HG03342 (cell line): Measurements from ENCODE around the gene BCR.

Experiments
- ATAC-seq: cut with Tn5 transposase; IDR thresholded peaks from one replicate; pipeline ENCODE4 v1.9.1; 2021; ENCODE audit warnings: mild to moderate bottlenecking, moderate library complexity; ENCODE audit not compliant: unreplicated experiment

BCR gene

GRCh38 chr22:23227380-23227779 lies 47.1 kb downstream of the BCR start:
- ATAC-seq = no peak

DNA sequence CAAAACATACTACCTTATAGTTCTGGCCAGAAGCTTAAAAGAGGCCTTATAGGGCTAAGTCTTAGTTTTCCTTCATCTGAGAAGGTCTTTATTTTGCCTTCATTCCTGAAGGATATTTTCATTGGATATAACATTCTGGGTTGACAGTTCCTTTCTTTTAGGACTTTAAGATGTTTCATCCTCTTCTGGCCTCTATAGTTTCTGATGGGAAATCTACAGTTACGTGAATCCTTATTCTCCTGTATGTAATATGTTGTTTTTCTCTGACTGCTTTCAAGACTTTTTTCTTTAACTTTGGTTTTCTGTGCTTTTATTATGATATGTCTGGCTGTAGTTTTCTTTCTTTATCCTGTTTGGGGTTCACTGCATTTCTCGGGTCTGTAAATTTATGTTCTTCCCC lies 48.2 kb downstream of the BCR start:
- ATAC-seq = no peak

DNA sequence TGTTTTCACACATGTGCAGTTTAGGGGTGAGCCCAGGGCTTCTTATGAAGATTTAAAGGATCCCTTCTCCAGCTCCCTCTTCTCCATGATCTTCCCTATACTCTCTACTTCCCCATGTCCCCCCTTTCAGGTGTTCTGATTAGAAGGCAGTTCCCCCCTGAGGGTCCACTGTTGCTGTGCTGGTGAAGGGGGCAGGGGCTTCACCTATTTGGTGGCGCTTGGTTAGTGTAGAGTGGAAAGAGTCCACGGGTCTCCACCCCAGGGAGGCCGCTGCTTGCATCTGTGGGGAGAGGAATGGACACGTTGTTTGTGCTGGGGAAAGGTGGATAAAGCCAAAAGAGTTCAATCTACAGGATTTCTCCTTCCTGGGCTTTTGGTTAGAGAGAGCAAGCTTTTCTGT lies 49.3 kb downstream of the BCR start:
- no peak for ATAC-seq

GRCh38 chr22:23230348-23231068 lies 50.2 kb downstream of the BCR start:
- no peak for ATAC-seq

DNA sequence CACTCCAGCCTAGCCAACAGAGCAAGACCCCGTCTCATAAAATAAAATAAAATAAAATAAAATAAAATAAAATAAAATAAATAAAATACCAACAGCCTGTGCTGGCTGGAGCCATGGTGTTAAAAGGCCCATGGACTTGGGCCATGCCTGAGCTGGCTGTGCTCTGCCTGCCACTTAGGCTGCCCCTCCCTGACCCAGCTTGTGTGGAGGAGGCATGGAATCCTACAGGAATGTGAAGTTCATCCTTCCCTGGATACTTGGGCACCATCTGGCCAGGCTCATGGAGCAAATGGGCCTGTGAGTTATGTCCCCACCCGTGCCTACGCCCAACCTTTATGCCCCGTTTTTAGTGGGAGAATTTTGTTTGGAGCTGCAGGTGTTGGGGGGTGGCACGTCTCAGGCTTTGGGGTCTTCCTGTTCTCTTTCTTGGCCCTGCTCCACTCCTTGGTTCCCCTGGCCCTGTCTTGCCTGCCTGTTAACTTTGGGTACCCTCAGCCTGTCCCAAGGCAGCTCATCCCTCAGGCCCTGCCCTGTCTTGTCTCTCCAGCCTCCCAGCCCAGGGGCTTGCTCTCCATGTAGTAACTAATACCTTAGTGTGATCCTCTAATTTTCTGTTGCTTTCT lies 51.3 kb downstream of the BCR start:
- ATAC-seq = no peak

DNA sequence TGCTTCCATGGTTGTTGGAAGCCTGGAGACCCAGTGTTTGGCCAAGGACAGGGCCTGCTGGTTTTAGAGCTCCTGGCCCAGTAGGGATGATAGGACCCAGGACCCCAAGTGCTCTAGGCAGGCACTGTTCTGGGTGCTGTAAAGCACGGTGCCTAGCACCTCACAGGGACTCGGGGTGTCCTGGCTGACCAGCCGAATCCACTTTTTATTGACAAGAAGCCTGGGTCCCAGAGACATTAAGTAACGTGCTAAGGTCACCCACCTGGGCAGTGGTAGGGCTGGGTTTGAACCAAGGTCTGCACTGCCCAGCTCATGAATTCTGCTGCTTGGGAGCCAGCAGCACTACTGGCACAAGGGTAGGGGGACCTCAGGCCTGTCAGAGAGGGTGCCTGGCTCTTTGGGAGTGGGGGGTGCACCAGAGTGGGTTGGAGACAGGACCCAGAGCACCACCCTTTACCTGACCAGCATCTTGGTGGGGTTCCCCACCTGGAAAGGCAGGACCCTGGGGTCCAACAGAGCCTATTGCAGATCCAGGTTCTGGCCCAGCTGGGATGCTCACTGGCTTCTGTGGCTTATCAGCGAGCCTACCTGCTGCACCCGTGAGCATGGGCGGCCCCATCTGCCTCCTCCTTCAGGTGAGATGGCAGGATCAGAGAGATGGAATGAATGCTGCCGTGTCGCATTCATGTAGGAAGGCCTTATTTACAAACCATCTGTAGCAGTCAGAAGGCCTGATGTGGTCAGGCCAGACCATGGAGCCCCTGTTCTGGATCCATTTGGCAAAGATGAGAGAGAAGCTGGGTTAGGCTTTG lies 52.0 kb downstream of the BCR start:
- no peak for ATAC-seq

DNA sequence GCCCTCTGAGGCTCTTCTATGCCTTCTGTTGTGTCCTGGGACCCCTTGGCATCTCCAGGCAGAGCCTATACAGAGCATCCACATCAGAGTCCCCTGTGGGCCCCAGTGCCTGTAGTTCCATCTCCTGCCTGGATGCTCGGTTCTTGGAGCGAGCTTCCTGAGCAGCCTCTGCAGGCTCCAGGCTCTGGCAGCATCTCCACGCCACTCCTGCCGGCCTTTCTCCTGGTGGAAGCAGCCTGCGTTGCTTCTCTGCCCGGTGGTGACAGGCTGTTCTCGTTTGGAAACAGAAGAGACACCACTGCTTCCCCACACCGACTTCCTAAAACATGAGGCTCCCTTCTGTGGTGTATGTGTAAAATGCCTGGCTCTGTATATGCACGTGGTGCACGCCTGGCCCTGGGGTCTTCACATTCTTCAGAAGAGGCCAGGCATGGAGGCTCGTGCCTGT lies 52.8 kb downstream of the BCR start:
- ATAC-seq = no peak

DNA sequence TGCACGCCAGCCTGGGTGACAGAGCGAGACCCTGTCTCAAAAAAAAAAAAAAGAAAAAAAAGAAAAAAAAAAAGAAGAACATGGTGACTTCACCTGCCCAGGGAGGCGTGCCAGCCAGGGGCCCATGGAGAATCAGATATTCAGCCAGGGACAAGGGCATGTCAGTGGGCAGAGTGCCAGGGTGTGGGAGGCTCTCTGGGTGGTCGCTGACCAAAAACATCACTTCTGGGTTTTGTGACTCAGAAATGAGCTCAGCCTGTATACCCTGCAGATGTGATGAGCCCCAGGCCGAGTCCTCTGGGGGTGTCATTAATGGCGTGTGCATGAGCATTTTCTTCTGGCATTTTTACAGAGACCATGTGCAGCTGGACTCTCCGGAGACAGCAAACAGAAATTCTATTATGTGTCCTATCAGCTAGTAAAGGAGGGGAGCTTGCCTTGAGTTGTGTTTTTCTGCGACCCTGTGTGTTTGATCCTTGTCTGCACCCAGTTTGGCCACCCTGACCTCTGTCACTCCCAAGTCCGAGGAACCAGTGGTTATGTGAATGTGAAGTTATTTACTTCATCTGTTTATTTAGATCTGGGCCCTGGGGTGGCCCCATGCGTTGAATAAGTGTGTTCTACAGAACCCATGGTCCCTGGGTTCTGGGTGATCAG lies 53.6 kb downstream of the BCR start:
- no peak for ATAC-seq

DNA sequence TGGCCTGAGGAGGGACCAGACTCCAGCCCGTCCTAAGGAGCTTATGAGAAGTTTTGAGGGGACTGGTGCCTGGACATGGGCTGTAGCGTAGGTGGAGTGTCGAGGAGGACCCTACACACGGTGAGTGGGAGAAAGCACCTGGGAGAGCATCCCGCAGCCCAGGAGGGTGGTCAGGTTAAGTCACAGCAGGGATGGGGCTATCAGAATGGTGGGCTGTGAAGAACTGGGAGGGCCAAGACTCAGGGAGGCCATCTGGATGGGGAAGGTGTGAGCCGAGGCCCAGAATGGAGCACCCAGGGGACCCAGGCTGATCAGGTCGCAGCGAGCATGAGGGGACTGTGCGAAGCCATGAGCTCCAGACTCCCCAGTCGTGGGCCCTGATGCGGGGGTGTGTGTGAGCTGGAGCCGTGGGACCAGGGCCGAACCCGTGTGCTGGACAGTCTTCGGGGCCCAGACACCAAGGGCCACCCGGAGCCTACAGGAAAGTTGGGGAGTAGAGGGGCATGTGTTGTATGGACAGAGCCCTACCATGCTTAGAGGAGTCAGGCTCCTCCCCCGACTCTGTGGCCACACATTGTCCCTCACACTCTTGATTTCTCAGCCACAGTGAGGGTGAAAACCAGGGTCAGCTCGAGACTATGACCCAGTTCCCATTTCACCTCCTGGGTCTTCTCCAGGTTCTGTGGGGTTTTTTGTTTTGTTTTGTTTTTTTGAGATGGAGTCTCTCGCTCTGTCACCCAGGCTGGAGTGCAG lies 54.3 kb downstream of the BCR start:
- no peak for ATAC-seq

- ATAC-seq = no peak
Observed at GRCh38 chr22:23235425-23235824, 55.1 kb downstream of the BCR start.

- ATAC-seq = no peak
Observed at GRCh38 chr22:23236026-23236425, 55.7 kb downstream of the BCR start.

DNA sequence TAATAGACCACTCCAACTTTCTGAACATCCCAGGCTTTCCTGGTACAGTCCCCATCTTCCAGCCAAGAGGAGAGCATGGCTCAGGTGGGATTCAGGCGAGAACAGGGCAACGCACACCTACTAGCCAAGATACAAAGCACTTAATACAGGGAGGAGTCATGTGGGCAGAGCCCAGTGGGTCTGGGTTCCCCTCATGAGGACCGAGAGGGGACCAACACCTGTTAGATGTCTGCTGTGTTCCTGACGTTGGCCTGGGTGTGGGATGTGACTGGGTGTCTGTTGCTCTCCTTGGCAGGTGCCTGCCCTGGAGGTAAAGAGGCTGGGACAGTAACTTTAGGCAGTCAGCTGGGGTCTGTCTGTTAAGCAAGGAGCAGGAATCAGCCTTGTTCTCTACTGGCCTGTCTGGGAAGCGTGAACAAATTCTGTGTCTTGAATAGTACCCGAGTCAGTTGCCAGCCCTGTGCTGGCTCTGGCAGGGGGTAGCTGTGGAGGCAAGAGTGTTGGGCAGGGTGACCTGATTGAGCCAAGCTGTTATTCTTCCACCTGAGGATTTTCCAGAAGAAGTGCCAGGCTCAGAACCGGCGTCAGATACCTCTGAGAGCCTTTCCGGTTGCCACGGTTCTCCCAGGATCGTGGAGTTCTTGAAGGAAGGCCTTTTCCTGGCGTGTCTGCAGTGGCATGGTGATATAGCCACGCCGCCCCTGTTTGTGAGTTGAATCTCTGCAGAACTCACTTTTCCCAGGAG lies 56.3 kb downstream of the BCR start:
- ATAC-seq = no peak

DNA sequence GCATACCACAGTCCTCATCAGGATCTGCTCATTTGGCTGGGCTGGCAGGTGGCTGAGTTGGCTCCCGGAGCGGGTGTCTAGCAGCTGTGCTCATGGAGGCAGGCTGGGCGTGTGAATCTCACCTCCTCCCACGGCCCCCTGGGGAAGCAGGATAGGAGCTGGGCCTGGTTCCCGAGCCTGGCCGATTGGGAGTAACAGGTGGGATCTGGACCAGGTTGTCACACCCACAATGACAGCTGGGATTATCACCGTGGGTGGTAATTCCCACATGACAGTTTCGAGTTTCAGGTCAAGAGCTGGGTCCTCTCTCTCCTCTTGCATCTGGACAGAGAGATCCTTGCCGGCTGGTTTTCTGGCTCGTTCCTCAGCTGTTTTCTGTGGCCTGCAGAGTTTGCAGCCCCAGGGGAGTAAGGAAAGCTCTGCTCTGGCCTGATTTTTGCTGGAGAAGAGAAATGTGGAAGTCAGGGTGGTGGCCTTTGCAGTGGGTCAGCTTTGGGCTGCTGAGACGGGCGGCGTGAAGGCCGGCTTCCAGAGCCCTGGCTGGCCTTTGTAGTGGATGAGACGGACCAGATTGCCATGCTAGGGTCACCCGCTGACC lies 57.0 kb downstream of the BCR start:
- no peak for ATAC-seq

- no peak for ATAC-seq
Observed at GRCh38 chr22:23237841-23238240, 57.5 kb downstream of the BCR start.

- ATAC-seq = no peak
Observed at GRCh38 chr22:23238707-23239106, 58.4 kb downstream of the BCR start.

- no peak for ATAC-seq
Observed at GRCh38 chr22:23239429-23239828, 59.1 kb downstream of the BCR start.

GRCh38 chr22:23240639-23241389 lies 60.5 kb downstream of the BCR start:
- ATAC-seq = no peak

DNA sequence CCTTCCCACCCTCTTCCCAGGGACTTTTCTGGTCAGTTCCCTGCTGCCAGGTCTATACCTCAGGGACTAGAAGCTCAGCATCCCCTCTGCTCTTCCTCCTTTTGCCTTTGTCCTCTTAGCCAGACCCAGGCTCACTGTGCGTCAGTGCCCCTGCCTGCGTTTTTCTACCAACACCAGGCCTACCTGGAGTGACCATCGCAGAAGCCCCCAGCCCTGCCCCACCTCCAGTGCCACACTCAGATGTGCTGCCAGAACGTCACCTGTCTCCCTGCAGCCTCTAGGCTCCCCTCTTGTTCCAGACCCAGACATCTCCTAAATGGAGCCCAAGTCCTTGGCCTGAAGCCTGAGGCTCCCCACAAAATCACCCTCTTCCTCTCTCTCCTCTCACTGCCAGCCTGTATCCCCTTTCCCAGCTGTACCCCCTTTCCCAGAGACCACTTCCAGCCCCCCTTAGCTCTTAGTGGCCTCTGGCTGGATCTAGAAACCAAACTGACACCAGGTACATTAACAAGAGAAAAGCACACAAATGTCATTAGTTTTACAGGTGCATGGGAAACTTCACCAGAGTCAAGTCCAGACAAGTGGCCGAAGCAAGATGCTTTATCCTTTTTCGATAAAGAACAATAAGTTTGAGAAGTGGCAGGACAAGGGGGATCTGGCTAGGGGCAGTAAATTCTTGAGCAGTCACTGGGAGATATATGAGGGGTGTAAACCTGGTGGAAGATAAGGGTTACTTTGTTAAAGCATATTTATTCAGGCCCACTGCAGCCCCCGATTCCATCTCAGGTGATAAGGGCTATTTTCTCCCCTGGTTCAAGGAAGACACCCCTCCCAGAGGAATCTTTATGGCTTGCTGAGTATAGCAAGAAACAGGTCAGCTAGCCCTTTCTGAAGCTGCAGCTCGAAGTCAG lies 61.5 kb downstream of the BCR start:
- ATAC-seq = no peak
